B cell (primary cell): ENCODE data around the gene TTC21A. TPM values are rescaled to one million over a fixed set of nuclear protein-coding genes. Genes with fewer than 3 reads are reported as not detected.

Experiments
- ATAC-seq: fragments of 200-7000 bp; cut with Tn5 transposase; one replicate; pipeline ENCODE4 v1.10.0; 2021; ENCODE audit warnings: low read depth, mild to moderate bottlenecking, moderate number of reproducible peaks, moderate library complexity
- CTCF ChIA-PET: fragments of 350-600 bp; sonication (Branson Sonifier 250); formaldehyde crosslinking; loops from one replicate; lab custom pipeline; 2021; ENCODE audit warnings: antibody characterized with exemption, inconsistent platforms; lab: Charles Lee
- POLR2A ChIA-PET: fragments of 350-600 bp; sonication (Branson Sonifier 250); formaldehyde crosslinking; loops from one replicate; lab custom pipeline; 2021; ENCODE audit warnings: antibody characterized with exemption; lab: Charles Lee
- DNase-seq: peaks from one replicate; pipeline ENCODE4 v3.0.0; 2013
- H2AFZ ChIP-seq: 2 replicates; pipeline ENCODE4 v1.6.1; 2012; ENCODE audit warnings: mild to moderate bottlenecking, low read depth, low read length; ENCODE audit not compliant: insufficient read depth, poor library complexity, severe bottlenecking
- H3K27ac ChIP-seq, 2 donors: 1 replicate in 1 of 2; 2 replicates in 1 of 2; pipeline ENCODE4 v1.5.1; 2012 to 2013; ENCODE audit warnings: low read length in 2 of 2, mild to moderate bottlenecking in 2 of 2, moderate library complexity in 1 of 2
- H3K27me3 ChIP-seq, 4 experiments: fragments of 200-600 bp in 1 of 4; sonication (generic) in 1 of 4; replicated peaks in 1 of 4; 1 replicate in 2 of 4; 2 replicates in 2 of 4; pipeline versions ENCODE4 v1.6.1 to v1.7.0; 2013 to 2016; ENCODE audit warnings: low read length in 3 of 4, mild to moderate bottlenecking in 2 of 4, mixed read lengths in 1 of 4, moderate library complexity in 1 of 4; ENCODE audit not compliant: insufficient read depth in 4 of 4, control insufficient read depth in 3 of 4; ENCODE audit errors: control extremely low read depth in 1 of 4
- H3K36me3 ChIP-seq, 2 experiments: replicated peaks in 1 of 2; 1 replicate in 1 of 2; 2 replicates in 1 of 2; pipeline versions ENCODE4 v1.6.1 to v1.7.1; 2013; ENCODE audit warnings: low read length in 1 of 2; ENCODE audit not compliant: insufficient read depth in 2 of 2, control insufficient read depth in 1 of 2; ENCODE audit errors: control extremely low read depth in 1 of 2, extremely low read depth in 1 of 2
- H3K4me1 ChIP-seq, 2 donors: fragments of 200-600 bp in 1 of 2; sonication (generic) in 1 of 2; 1 replicate in 1 of 2; 2 replicates in 1 of 2; pipeline versions ENCODE4 v1.5.1 to v1.6.1; 2013 to 2017; ENCODE audit warnings: low read length in 2 of 2; ENCODE audit not compliant: control insufficient read depth in 2 of 2, insufficient read depth in 2 of 2
- H3K4me2 ChIP-seq: replicated peaks from 2 replicates; pipeline ENCODE3; 2012; ENCODE audit warnings: mild to moderate bottlenecking, low read depth, low read length; ENCODE audit not compliant: poor library complexity, severe bottlenecking
- H3K4me3 ChIP-seq, 5 experiments: fragments of 200-600 bp in 1 of 5; sonication (generic) in 1 of 5; 1 replicate in 3 of 5; 2 replicates in 2 of 5; pipeline versions ENCODE4 v1.5.1 to v1.7.0; 2011 to 2016; ENCODE audit warnings: low read length in 4 of 5, mild to moderate bottlenecking in 4 of 5, low read depth in 2 of 5, control low read depth in 1 of 5, moderate library complexity in 1 of 5; ENCODE audit not compliant: insufficient read depth in 1 of 5; ENCODE audit errors: control extremely low read depth in 1 of 5, extremely low read depth in 1 of 5
- H3K79me2 ChIP-seq: fragments of 200-600 bp; sonication (generic); one replicate; pipeline ENCODE4 v1.6.0; 2016; ENCODE audit warnings: low read length; ENCODE audit not compliant: control insufficient read depth, insufficient read depth
- H3K9ac ChIP-seq: fragments of 200-600 bp; sonication (generic); 2 replicates; pipeline ENCODE4 v1.6.1; 2017; ENCODE audit warnings: mild to moderate bottlenecking, low read length, moderate library complexity
- H3K9me3 ChIP-seq, 3 donors: one replicate each; pipeline versions ENCODE4 v1.6.1 to v1.7.1; 2013; ENCODE audit warnings: low read length in 2 of 3; ENCODE audit not compliant: control insufficient read depth in 2 of 3, insufficient read depth in 1 of 3; ENCODE audit errors: control extremely low read depth in 1 of 3
- H4K20me1 ChIP-seq: 2 replicates; pipeline ENCODE4 v1.6.0; 2012; ENCODE audit warnings: mild to moderate bottlenecking, low read length; ENCODE audit not compliant: insufficient read depth, control insufficient read depth, poor library complexity, severe bottlenecking
- H3K27ac Mint-ChIP-seq: one replicate; pipeline ENCODE4 v1.8.0; 2021; ENCODE audit warnings: mixed read lengths
- H3K27me3 Mint-ChIP-seq: one replicate; pipeline ENCODE4 v1.8.0; 2021; ENCODE audit warnings: mixed read lengths
- H3K4me1 Mint-ChIP-seq: one replicate; pipeline ENCODE4 v1.8.0; 2021; ENCODE audit warnings: mixed read lengths
- H3K4me3 Mint-ChIP-seq: one replicate; pipeline ENCODE4 v1.8.0; 2021; ENCODE audit warnings: mixed read lengths
- H3K9me3 Mint-ChIP-seq: one replicate; pipeline ENCODE4 v1.8.0; 2022; ENCODE audit warnings: mixed read lengths; ENCODE audit not compliant: insufficient read depth
- CTCF ChIP-seq: fragments of 200-600 bp; IDR thresholded peaks from one replicate; pipeline ENCODE4 v1.8.0; 2022; ENCODE audit warnings: antibody characterized with exemption, mild to moderate bottlenecking
- EZH2 ChIP-seq: IDR thresholded peaks from 2 replicates; pipeline ENCODE4 v1.6.1; 2012; ENCODE audit warnings: borderline replicate concordance, low read depth, mild to moderate bottlenecking, moderate library complexity, low read length; ENCODE audit not compliant: insufficient read depth, poor library complexity, severe bottlenecking
- WGBS: methylation state at CpG from one replicate; pipeline ENCODE4 v1.1.5; 2013; ENCODE audit warnings: missing lambda C conversion rate; ENCODE audit not compliant: insufficient coverage; 5-methylcytosine and 5-hydroxymethylcytosine counted together
- intact Hi-C: fragments of 100-400 bp; cut with micrococcal nuclease; formaldehyde crosslinking; loops from one replicate; pipeline ENCODE4 v1.10.0; 2022
- polyA plus RNA-seq: library from polyadenylated mRNA; depleted of rRNA; stranded (reverse); fragments of >200 nt; gene quantifications from 2 replicates; pipeline ENCODE4 v1.2.3, GENCODE V29; 2012
- total RNA-seq, 2 donors: library from RNA; stranded (reverse); fragments of 120-200 nt in 1 of 2; gene quantifications; 1 replicate in 1 of 2; 2 replicates in 1 of 2; pipeline versions ENCODE4 v1.2.3 to v1.2.4, GENCODE V29; 2013 to 2022

TTC21A gene
- total and polyA plus RNA-seq, 2 donors (not counting 1 experiment from before 2014, with no cell fraction given) = 49.2 to 106 TPM

- no peak overlapping the region for H2AFZ ChIP-seq
- ATAC-seq = no peak
- H3K9me3 ChIP-seq = no peaks in the 10 kb centered on the region
- H4K20me1 ChIP-seq = peaks cover 26% of the 10 kb centered on the region
- peaks cover 7 to 11% of the 10 kb centered on the region in 2 donors for H3K4me1 ChIP-seq
- intact Hi-C loops = no loop called here
- TF ChIP-seq CTCF (no peak), EZH2 (no peak)
- H3K79me2 ChIP-seq = peaks cover 20% of the 10 kb centered on the region
- H3K9ac ChIP-seq = no peak overlapping the region
- Mint-ChIP-seq H3K4me1 (peaks cover 14% of the 10 kb centered on the region), H3K27ac (no peak overlapping the region), H3K4me3 (no peak overlapping the region), H3K27me3 (no peaks in the 10 kb centered on the region), H3K9me3 (no peaks in the 10 kb centered on the region)
- H3K27ac ChIP-seq = no peak overlapping the region
- CTCF ChIA-PET = interaction anchor here (0.5 to 0.9 kb wide), 2 partner anchors 142 to 221 kb away, joined by 3 read pairs; no protein-coding TSS in a partner anchor
- DNase-seq = no peak
- 100% methylated on average over 1 of the region's 1 CpG for WGBS
- peaks cover 9 to 60% of the 10 kb centered on the region in 2 experiments for H3K36me3 ChIP-seq
- H3K4me2 ChIP-seq = no peak overlapping the region
- no peaks in the 10 kb centered on the region for H3K27me3 ChIP-seq
- no peak overlapping the region for H3K4me3 ChIP-seq
- POLR2A ChIA-PET = no interaction called here
Measured at GRCh38 chr3:39067286-39067685, 40.2 kb upstream of the TTC21A start.

GRCh38 chr3:39068556-39068955, 38.9 kb upstream of the TTC21A start:
- Mint-ChIP-seq H3K4me1 (peaks cover 12% of the 10 kb centered on the region), H3K9me3 (no peaks in the 10 kb centered on the region), H3K4me3 (no peak overlapping the region), H3K27me3 (no peaks in the 10 kb centered on the region), H3K27ac (no peak overlapping the region)
- Histone ChIP-seq H2AFZ (no peak overlapping the region), H3K4me2 (no peak overlapping the region), H3K27me3 (no peaks in the 10 kb centered on the region), H3K9ac (no peak overlapping the region), H4K20me1 (peaks cover 16% of the 10 kb centered on the region), H3K36me3 (peaks cover 9 to 70% of the 10 kb centered on the region in 2 experiments), H3K9me3 (no peaks in the 10 kb centered on the region), H3K79me2 (peaks cover 14% of the 10 kb centered on the region), H3K4me3 (no peak overlapping the region), H3K4me1 (peaks cover 7 to 11% of the 10 kb centered on the region in 2 donors), H3K27ac (no peak overlapping the region)
- ChIA-PET POLR2A (no interaction called here), CTCF (no interaction called here)
- no CpG with 5 or more reads among the region's 3 CpGs for WGBS
- ATAC-seq (no peak), DNase-seq (no peak)
- intact Hi-C loops = no loop called here
- TF ChIP-seq EZH2 (no peak), CTCF (no peak)
